GM10248 (cell line): ENCODE results near the gene SBK3.

ENCODE experiments used
- CTCF ChIA-PET: fragments of 300-600 bp; sonication (Branson Sonifier 250); formaldehyde crosslinking; extraction: SDS; loops from one replicate; lab custom pipeline; 2021; ENCODE audit warnings: antibody characterized with exemption; lab: Yijun Ruan, JAX
- POLR2A ChIA-PET: fragments of 350-650 bp; sonication (Branson Sonifier 250); formaldehyde crosslinking; extraction: SDS; loops from one replicate; lab custom pipeline; 2020; ENCODE audit warnings: antibody characterized with exemption; lab: Yijun Ruan, JAX
- DNase-seq: peaks from one replicate; pipeline ENCODE4 v3.0.0; 2012; ENCODE audit errors: extremely low spot score
- CTCF ChIP-seq: IDR thresholded peaks from 2 replicates; pipeline ENCODE4 v1.5.1; 2012; ENCODE audit warnings: mild to moderate bottlenecking, low read depth; ENCODE audit errors: extremely low read depth, missing control alignments, control extremely low read depth

Gene SBK3

GRCh38 chr19:55559684-55560083, 14.3 kb upstream of the SBK3 start:
- no peak for TF ChIP-seq CTCF
- DNase-seq = no peak
- ChIA-PET POLR2A (no interaction called here), CTCF (interaction anchor here (1.4 kb wide), 1 partner anchor 25 kb away, joined by 3 read pairs; no protein-coding TSS in a partner anchor)

GRCh38 chr19:55554741-55555152, 9.4 kb upstream of the SBK3 start:
- no peak for TF ChIP-seq CTCF
- CTCF ChIA-PET = no interaction called here
- POLR2A ChIA-PET = no interaction called here
- DNase-seq = no peak

GRCh38 chr19:55554302-55554701, 9.0 kb upstream of the SBK3 start:
- no peak for TF ChIP-seq CTCF
- DNase-seq = no peak
- ChIA-PET CTCF (interaction anchor here (0.7 kb wide), 1 partner anchor 52 kb away, joined by 3 read pairs; no protein-coding TSS in a partner anchor), POLR2A (no interaction called here)

- no peak for TF ChIP-seq CTCF
- ChIA-PET CTCF (interaction anchor here (0.7 to 1.6 kb wide), 2 partner anchors 19 to 53 kb away, joined by 3 to 4 read pairs; no protein-coding TSS in a partner anchor), POLR2A (no interaction called here)
- DNase-seq = no peak
Observed at GRCh38 chr19:55553217-55554182, 8.2 kb upstream of the SBK3 start.

DNA sequence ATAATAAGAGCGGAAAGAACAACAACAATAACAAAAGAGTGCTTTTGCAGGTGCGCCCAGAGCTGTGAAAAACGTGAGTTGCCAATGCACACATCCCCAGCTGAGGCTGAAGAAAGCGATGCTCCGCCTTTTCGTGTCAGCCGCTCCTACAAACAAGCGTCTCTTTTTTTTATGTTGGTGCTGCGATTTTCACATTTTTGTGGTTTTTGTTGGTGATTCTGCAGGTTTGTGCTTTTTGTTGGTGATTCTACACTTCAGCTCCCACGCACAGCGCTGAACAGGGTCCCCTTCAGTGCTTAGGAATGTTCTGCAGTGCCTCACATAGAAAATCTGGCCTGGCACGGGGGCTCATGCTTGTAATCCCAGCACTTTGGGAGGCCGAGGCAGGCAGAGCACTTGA, 7.3 kb upstream of the SBK3 start:
- no peak for TF ChIP-seq CTCF
- ChIA-PET POLR2A (no interaction called here), CTCF (interaction anchor here (1.1 to 1.6 kb wide), 2 partner anchors 20 to 49 kb away, joined by 3 to 4 read pairs; no protein-coding TSS in a partner anchor)
- no peak for DNase-seq

DNA sequence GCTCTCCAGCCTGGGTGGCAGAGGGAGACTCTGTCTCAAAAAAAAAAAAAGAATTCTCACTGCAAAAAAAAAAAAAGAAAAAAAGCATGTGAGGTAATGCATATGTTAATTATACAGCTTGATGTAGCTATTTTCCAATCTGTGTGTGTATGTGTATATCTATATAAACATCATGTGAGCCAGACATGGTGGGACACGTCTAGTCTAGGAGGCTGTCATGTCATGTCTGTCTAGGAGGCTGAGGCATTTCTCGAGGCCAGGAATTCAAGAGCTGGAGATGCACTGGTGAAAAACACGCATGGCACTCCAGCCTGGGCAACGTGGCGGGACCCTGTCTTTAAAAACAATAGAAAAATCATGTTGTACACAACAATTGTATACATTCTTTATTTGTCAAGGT, 6.9 kb upstream of the SBK3 start:
- ChIA-PET CTCF (interaction anchor here (1.1 to 1.6 kb wide), 2 partner anchors 20 to 49 kb away, joined by 3 to 4 read pairs; no protein-coding TSS in a partner anchor), POLR2A (no interaction called here)
- no peak for DNase-seq
- no peak for TF ChIP-seq CTCF
